NCI-H82 treated with DMSO at 0.1 percent for 48 hours (cell line): ENCODE measurements around the gene SAFB.
"Not testable (repeated sequence)": the region's sequence is repeated elsewhere in the genome, so short reads cannot be mapped to it uniquely, and the experiment has no call there.

Experiments
- DNase-seq: peaks from one replicate; lab custom pipeline; 2025; ENCODE audit not compliant: unreplicated experiment; lab: John Stamatoyannopoulos, UW

The SAFB gene

DNA sequence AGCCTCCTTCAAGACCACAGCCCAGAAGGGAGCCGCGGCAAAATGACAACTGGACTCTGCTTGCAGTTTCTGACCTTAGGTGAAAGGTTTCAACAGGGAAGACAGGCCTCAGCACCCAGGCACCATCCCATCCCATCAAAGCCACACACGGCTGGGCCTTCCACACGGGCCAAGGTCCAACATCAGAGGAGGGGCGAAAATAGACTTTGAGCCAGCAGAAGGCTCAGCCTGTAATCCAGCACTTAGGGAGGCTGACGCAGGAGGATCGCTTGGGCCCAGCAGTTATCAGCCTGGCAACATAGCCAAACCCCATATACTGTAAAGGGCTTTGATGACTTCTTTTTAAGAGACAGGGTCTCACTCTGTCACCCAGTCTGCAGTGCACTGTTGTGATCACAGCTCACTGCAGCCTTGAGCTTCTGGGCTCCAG lies 28.3 kb upstream of the SAFB start:
- DNase-seq = no peak

DNA sequence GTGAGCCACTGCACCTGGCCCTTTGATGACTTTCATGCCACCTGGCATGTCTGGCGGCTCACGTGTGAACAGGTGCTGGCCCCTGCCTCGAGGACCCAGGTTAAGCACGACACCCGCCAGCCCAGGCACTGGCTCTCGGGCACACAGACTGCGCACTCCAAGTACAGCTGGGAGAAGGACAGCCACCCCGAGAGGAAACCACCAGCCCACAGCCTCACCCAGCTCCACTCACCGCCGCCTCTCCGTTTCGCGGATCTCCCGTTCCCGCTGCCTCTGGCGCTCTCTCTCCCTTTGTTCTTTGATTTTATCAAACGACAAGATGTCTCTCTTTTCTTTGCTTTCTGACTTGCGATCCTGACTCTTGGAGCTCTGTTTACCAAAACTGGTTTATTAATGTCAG lies 27.8 kb upstream of the SAFB start:
- no peak for DNase-seq

DNA sequence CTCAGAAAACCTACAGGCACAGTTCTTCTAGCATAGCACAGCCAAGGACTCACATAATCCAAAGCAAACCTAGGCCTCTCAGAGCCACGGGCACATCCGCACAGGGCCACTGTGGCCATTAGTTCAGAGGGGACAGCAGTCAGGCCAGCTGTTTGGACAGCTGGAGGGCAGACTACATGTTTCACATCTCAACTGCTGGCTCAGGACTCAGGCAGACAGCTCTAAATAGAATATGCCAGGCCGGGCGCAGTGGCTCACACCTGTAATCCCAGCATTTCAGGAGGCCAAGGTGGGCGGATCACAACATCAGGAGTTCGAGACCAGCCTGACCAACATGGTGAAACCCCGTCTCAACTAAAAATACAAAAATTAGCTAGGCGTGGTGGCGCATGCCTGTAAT lies 27.1 kb upstream of the SAFB start:
- no peak for DNase-seq

DNA sequence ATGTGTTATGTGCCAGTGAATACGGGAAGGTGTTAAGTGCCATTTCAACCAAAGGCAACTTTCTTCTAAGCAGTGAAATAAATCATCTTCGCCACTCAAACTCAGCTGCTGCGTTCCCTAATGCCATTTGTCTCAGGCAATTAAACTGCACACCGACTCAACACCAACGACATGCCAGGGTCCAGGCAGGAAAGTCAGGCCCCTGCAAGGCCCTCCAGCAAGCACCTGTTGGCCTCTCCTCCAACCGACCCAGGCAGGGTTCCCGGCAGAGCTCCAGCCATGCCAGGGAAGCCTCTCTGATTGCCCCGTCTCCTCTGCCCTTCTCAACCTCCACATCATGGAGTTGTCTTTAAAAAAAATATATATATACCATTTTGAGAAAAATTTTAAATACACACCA lies 22.1 kb upstream of the SAFB start:
- no peak for DNase-seq

DNA sequence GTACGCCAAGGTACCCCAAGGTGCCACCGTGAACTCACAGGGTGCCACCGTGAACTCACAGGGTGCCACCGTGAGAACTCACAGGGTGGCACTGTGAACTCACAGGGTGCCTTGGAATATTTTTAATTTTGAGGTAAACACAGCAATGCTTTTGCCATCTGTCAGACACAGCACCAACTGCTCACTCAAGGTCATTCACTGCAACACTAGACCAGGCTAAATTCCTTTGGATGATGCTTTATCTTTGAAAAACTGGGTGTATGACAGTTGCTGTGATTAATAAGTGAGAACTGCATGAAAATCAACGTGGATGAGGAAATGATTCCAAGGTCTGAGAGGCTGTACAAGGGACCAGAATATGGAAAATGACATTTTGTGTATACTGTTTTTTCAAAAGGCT lies 19.3 kb upstream of the SAFB start:
- DNase-seq = no peak

DNA sequence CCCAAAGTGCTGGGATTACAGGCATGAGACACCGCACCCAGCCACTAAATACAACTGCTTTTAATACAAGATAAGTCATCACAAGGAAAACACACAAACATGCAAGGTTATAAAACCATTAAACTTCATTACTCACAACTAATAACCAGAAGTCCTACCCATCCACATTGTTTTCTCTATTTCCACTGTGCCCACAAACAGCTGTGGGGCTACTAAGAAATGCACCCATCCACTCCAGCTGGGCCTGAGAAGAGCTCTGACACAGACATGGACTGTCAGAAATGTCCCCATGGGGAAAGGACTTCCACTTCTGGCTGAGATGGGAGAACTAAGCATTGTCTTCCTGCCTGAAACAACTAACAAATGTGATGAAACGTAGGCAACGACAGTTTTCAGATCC lies 17.5 kb upstream of the SAFB start:
- no peak for DNase-seq

DNA sequence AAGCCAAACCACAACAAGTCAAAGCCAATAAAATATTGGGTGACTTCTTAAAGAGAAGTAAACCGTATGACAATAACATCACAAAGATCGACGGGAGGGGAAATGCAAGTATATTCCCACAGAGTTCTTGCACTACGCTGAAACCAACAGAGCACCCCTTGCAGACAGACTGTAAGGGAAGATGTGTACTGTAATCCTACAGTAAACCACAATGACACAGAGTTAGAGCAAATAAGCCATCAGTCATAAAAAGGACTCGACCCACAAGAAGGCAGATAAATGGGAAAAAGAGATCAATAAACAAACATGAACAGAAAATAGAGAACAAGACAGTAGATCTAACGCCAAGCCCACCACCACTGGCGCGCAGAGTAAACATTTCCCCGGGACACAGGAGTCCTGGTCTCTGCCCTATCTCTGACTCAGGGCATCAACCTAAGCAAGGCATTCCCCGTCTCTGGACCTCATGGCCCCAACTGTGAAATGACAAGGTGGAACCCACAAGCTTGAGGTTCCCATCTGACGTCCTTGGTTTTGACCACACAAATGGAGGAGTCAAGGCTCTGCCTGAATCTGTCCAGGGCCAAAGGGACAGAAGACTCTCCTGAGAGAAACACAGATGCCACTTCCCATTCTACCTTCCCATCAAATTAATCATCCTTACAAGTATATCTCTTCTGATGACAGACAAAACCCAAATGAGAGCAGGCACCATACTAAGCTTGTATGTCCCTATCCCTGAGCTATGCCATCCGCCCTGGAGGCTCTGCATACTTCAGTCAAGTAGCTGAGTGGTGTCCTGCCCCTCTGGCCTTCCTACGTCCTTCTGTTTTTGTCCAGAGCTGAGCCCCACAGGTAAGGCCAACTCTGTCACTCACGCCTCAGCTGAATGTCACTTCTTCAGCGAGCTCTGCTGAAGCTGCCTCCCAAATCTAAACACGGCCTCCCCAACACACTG lies 15.3 kb upstream of the SAFB start:
- no peak for DNase-seq

DNA sequence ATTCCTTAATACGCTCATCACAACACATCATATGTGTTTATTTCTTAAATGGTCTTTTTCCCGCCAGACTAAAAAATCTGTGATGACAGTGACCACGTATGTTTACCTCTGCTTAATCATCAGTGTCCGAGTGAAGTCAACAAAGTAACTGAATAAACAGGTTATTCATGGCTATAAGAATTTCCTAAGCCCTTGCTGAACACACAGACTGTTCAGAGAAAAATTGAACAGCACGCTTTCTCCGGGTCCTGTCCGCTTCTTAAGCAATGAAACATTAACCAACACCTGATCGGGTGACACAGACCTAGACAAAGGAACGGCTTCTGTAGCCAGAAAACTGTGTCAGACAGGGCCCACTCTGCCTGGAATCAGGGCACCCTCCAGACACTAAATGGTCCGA lies 14.6 kb upstream of the SAFB start:
- DNase-seq = no peak

DNA sequence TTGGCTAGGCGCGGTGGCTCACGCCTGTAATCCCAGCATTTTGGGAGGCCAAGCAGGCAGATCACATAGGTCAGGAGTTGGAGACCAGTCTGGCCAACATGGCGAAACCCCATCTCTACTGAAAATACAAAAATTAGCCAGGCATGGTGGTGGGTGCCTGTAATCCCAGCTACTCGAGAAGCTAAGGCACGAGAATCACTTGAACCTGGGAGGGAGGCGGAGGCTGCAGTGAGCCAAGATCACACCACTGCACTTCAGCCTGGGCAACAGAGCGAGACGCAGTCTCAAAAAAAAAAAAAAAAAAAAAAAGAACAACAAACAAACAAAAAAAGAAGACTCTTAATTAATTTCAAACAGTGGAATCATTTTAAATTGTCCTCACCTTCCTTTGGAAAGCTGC lies 14.1 kb upstream of the SAFB start:
- DNase-seq = not testable (repeated sequence)

DNA sequence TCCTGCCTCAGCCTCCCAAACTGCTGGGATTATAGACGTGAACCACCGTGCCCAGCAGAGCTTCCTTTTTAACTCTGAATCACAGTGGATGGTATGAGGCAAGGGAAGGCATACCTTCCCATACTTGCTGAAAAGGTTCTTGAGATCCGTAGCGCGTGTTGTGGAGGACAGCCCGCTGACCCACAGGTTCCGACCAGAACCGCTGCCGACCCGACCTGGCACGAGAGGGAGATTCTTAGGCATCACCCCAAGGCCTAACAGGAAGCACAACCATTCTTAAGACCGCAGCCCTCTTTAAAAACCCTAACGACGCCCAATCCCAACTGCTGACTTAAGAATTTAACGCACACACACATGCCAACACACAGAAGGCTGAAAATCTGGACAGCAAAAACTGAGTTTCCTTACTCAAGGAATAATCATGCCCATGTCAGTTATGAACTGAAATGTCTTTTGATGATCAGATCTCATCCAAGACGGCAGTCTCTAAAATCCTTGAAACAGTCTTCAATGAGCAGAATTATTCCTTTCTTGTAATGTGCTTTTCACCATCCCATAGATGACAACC lies 12.9 kb upstream of the SAFB start:
- no peak for DNase-seq

DNA sequence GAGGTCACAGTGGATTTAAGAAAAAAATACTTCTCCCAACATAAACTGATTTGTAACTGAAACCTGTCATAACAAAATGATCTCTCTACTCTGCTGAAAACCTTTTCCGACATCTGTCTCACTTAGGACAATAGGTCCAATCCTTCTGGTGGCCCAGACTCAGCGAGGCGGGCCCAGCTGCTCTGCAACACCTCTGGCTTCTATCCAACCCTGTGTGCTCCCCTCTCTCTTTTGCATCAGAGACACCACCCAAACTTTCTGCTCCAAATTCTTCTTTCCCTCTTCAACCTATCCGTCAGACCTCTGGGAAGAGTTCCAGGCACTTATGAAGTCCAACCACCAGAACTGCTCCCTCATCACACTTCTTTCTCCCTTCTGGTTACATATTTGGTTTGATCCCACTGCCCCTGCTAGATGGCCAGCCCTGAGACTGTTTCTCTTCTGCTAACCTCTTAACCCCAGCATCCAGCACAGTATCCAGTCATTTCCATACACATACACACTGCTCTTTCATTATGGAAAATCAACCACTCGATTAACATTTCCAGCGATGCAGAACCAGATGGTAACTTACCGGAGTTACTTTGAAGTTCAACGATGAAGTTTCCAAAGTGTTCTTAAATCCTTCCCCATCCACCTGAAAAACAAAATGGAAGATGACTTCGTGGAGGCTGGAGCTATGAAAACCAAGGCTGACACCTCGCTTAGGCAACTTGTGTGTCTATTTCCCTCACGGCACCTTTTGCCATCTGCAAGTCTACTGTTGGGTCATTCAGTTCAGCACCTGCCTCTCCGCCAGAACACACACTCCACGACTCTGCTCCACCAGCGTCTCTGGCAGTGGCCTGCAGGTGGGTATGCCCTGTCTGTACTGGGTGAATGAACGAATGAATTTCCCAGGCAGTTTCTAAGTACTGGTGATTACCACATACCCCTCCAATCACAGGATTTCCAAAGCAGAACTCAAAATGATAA lies 9.7 kb upstream of the SAFB start:
- DNase-seq = no peak

DNA sequence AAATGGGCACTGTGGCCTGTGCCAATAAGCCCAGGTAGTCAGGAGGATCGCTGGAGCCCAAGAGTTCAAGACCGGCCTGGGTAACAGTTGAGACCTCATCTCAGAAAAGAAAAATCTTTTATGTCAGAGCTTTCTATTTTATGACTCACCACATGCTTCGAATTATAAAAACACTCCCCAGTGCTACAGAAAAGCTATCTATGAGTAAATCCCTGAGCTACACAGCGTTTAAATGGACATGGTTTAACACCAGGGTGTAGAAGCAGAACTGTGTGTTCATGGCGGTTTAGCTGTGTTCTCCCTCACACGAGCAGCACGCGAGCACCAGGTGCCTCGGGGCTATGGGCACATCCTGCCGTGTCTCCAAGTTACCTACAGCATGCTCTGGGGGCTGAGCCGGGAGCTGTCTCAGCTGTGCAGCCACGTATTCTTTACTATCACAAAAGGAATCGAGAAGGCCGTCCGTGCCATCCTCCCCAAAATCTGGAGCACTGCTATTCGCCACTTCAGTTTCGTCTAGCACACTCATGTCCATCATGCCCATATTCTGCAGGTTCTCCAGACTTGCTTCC lies 7.0 kb upstream of the SAFB start:
- DNase-seq = no peak

DNA sequence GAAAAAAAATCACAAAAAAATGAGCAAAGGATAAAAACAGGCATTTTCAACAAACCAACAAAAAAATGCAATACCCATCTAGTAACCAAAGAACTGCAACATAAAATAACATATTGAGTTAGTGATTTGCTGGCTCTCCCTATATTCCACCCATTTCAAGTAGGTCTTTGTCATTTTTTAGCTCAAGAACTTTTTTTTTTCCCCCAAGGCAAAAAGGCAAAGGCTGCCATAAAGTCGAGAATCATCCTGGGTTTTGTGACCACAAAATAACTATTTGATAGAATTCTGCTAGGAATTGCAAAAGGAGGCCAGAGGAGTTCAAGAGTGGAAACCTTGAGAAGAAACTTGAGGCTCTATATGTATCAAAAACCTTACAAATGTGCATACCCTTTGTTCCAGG lies 5.8 kb upstream of the SAFB start:
- no peak for DNase-seq

DNA sequence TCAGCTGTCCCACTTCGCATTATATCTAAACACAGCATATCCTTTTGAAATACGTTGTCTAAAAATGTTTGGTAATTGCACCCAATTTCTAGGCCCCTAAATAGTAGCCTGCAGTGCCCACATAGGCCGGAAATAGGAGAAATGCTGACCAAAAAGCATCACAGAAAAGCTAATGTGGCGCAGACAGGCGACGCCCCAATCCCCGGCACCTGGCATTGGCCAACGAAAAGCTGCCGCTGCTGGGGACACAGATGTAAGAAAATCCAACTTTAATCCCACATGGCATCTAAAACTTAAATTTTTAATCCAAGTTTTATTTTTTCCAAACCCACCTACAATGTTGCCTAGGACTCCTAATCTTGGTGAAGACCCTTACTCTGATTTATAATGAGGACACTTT lies 4.3 kb upstream of the SAFB start:
- DNase-seq = no peak

DNA sequence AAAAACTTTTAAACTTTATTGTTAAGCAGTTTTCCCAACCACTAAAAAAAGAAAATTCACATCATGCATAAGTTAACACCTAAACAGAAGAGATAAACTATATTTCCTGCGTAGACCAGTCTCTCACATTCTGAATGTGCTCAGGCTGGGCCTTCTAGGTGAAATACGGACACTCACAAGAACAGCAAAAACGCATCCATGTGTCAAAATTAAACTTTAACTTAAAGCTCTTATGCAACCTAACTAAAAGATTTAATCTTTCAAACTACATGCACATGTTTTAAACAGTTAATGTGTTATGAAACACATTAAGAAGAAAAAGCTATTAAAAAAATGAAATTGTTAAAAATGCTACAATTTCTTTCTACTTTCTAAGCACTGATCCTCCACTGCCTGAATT lies 2.9 kb upstream of the SAFB start:
- no peak for DNase-seq

DNA sequence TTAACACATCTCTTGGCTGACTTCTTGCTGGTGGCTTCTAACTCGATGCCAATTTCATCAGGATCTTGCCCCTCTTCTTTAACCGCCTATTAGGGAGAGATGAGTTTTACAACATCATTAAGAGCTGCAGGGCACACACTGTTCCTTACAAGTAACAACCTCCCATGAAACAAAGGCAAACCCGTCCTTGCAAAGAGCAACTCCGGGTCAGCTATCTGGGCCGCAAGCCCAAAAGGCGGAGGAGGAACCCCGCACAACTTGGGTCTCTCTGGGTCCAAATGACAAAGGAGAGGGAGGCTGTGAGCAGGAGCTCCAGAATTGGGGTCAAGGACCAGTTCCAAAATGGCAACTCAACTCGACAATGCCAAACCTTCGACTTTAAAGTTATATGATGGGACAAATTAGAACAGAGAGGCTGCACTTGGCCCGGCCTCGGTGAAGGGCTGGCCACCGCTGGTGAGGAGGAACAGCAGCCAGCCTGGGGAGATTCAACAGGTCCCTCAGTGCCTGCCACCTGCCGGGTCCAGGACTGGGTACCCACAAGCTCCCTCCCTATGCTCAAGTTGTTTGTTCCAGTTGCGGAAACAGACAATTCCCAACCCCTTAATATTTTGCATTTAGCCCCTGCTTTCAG lies 1.5 kb upstream of the SAFB start:
- no peak for DNase-seq

DNA sequence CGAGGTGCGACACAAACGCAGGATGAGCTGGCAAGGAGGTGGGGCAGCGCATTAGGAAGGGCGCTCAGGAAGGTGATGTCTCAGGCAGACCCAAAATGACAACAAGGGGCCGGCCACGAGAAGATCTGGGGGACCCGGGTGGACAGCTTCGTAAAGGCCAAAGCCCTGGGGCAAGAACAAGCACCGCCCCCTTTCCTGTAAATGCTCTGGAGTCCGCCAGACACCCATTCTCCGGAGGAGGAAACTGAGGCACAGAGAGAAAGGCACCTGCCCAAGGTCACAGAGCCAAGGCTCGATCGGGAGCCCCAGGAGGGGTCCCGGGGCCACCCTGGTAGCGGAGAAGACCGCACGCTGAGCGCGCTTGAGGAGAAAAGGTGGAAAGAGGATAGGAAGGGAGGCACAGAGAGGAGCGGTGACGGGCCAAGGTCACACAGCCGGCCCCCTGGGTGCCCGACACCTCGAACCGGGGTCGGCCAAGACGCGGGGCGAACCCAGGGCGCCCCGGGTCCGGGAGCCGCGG lies 878 bp upstream of the SAFB start:
- no peak for DNase-seq

DNA sequence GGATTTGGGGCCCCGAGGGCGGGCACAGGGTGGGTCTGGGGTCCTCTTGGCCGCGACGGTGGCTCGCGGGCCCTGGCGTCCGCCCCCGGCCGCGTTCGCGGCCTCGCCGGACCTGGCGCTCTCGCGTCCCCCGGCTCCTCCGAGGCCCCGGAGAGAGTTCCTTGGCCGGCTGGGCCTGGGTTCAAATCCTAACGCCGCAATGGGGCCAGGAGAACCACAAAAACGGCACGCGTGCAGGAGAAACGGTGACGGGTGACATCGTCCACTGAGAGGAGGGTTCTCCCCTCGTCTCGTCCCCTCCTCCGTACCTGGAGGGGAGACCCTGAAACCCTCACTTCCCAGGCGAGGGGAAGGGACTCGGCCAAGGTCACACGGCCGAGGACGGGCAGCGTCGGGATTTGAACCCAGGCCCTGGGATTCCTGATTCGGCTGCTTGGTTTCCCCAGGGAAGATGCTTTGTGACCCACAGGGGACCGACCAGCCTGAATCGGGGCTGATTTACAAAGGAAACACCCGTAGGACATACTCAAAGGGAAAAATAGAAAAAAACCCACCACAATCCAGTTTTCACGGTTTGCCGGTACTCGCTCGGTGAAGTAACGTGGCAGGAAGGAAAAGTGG lies 624 bp downstream of the SAFB start:
- DNase-seq = no peak

DNA sequence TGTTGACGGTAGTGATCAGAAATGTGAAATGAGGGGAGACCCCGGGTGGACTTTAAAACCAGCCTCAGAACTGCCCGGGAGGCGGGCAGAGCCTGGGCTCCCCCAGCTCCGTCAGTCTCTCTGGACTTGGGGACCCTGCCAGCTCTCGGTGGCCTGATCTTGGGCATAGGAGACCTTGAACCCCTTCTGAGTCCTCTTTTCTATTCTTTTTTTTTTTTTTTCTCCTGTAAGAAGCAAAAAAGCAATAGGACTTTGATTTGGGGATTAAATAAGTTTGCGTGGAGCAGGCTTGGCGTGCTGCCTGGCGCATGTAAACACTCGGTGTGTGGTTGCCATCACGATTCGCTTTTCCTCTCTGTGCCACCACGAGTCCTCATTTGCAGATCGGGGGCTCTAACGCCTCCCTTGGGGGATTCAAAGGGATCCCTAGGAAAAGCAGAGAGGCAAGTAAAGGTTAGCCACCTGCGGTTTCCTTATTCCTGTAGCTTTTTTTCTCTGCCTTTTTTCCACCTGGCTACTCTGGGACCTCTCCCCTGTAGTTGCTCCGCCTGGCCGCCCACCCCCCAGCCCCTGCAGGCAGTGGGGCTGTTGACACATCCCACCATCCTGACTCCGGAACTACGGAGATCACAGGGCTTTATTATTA lies 1.3 kb downstream of the SAFB start:
- no peak for DNase-seq
